Thoracic aorta (tissue), 2 donors: Measurements from ENCODE around the gene HSF4. TPM values are rescaled to one million over a fixed set of nuclear protein-coding genes. Genes with fewer than 3 reads are reported as not detected.

Experiments used
- ATAC-seq: fragments of 150-250 bp; one replicate; pipeline ENCODE4 v1.8.0; 2017; ENCODE audit warnings: low read depth; ENCODE audit not compliant: insufficient number of reproducible peaks, low FRiP score
- DNase-seq: peaks from one replicate; pipeline ENCODE4 v3.0.0-alpha.2; 2020; ENCODE audit warnings: low spot score
- H3K27ac ChIP-seq, 2 donors: fragments of 200-600 bp; sonication (generic); 1 replicate in 1 of 2; 2 replicates in 1 of 2; pipeline ENCODE4 v1.5.1; 2016; ENCODE audit warnings: mild to moderate bottlenecking in 2 of 2, moderate library complexity in 2 of 2
- H3K27me3 ChIP-seq: fragments of 200-600 bp; sonication (generic); replicated peaks from 2 replicates; pipeline ENCODE4 v1.6.0; 2016; ENCODE audit warnings: mild to moderate bottlenecking; ENCODE audit not compliant: insufficient read depth
- H3K36me3 ChIP-seq: fragments of 200-600 bp; sonication (generic); one replicate; pipeline ENCODE4 v1.5.1; 2016
- H3K4me1 ChIP-seq, 2 donors: fragments of 200-600 bp; sonication (generic); 1 replicate in 1 of 2; 2 replicates in 1 of 2; pipeline versions ENCODE4 v1.5.1 to v1.6.0; 2016; ENCODE audit warnings: low read depth in 2 of 2, mild to moderate bottlenecking in 1 of 2; ENCODE audit not compliant: control insufficient read depth in 1 of 2
- H3K4me3 ChIP-seq: fragments of 200-600 bp; sonication (generic); 2 replicates; pipeline ENCODE4 v1.5.1; 2016; ENCODE audit warnings: mild to moderate bottlenecking
- H3K9me3 ChIP-seq: fragments of 200-600 bp; sonication (generic); 2 replicates; pipeline ENCODE4 v1.5.1; 2016
- total RNA-seq, 2 donors: library from RNA; depleted of rRNA; stranded (reverse); fragments of >200 nt; gene quantifications; one replicate each; pipeline versions ENCODE4 v1.1.0 to v1.2.3, GENCODE V29; 2016
- TF ChIP-seq, protein P1 (sequence below): fragments of 200-600 bp; sonication (generic); IDR thresholded peaks from one replicate; pipeline ENCODE4 v1.5.1; 2019; ENCODE audit warnings: antibody characterized with exemption

HSF4 gene
- total RNA-seq, 2 donors from 2014 or later: 44.1 to 87.5 TPM

DNA sequence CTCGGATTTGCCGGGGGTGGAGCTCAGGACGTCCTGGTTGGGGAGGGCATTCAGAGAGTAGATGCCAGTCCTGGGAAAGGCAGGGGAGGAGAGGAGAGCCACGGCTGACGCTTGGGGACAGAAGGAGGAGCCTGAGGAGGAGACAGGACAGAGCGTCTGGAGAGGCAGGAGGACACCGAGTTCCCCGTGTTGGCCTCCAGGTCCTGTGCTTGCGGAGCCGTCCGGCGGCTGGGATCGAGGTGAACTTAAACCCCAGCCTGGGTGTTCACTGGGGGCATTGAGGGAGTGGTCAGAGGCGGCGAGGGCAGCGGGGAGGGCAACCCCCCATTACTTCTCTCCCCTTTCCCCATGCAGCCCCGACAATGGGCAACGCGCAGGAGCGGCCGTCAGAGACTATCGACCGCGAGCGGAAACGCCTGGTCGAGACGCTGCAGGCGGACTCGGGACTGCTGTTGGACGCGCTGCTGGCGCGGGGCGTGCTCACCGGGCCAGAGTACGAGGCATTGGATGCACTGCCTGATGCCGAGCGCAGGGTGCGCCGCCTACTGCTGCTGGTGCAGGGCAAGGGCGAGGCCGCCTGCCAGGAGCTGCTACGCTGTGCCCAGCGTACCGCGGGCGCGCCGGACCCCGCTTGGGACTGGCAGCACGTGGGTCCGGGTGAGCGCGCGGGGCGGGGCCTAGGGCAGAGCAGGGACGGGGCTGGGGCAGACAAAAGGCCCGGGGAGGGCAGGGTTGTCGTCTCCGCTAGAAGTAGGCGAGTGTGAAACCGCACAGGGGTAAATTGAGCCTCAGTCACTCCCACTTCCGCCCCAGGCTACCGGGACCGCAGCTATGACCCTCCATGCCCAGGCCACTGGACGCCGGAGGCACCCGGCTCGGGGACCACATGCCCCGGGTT, 9.5 kb downstream of the HSF4 start:
- Histone ChIP-seq H3K9me3 (no peaks in the 10 kb centered on the region), H3K36me3 (peaks cover 3% of the 10 kb centered on the region), H3K4me1 (peaks cover 33 to 61% of the 10 kb centered on the region in 2 donors), H3K27me3 (no peaks in the 10 kb centered on the region), H3K27ac (peak overlapping the region; percentile 76 to 91), H3K4me3 (peak overlapping the region; percentile 76)
- peak; percentile 50 for ATAC-seq
- TF ChIP-seq, protein P1, sequence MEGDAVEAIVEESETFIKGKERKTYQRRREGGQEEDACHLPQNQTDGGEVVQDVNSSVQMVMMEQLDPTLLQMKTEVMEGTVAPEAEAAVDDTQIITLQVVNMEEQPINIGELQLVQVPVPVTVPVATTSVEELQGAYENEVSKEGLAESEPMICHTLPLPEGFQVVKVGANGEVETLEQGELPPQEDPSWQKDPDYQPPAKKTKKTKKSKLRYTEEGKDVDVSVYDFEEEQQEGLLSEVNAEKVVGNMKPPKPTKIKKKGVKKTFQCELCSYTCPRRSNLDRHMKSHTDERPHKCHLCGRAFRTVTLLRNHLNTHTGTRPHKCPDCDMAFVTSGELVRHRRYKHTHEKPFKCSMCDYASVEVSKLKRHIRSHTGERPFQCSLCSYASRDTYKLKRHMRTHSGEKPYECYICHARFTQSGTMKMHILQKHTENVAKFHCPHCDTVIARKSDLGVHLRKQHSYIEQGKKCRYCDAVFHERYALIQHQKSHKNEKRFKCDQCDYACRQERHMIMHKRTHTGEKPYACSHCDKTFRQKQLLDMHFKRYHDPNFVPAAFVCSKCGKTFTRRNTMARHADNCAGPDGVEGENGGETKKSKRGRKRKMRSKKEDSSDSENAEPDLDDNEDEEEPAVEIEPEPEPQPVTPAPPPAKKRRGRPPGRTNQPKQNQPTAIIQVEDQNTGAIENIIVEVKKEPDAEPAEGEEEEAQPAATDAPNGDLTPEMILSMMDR: peak; percentile 17
- peak; percentile 58 for DNase-seq

- peak overlapping the region; percentile 76 for H3K4me3 ChIP-seq
- no peaks in the 10 kb centered on the region for H3K27me3 ChIP-seq
- ATAC-seq: no peak
- H3K27ac ChIP-seq: peak overlapping the region; percentile 76 to 91
- peaks cover 26 to 54% of the 10 kb centered on the region in 2 donors for H3K4me1 ChIP-seq
- H3K9me3 ChIP-seq: no peaks in the 10 kb centered on the region
- peaks cover 3% of the 10 kb centered on the region for H3K36me3 ChIP-seq
- TF ChIP-seq, protein P1: no peak
- no peak for DNase-seq
These were observed 10.2 kb downstream of the HSF4 start for GRCh38 chr16:67174706-67175231.

DNA sequence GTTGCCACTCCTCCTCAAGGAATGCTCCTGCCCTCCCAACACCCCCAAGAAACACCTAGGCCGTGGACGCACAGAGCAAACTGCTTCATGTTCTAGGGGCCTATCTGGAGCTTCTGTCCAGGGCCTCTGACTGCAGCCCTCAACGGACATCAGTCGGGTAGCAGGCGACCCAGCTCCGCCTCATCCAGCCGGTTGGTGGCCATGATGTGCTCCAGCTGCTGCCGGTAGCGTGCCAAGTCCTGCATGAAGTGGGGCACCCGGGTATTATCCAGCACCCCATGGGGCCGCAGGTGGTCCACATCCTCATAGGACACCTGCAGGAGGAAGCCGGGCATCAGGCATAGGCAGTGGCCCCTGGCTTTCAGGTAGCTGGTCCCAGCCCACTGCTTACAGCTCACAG, 12.1 kb downstream of the HSF4 start:
- DNase-seq: no peak
- Histone ChIP-seq H3K36me3 (peaks cover 3% of the 10 kb centered on the region), H3K4me1 (peaks cover 22 to 48% of the 10 kb centered on the region in 2 donors), H3K27me3 (no peaks in the 10 kb centered on the region), H3K9me3 (no peaks in the 10 kb centered on the region), H3K4me3 (no peak overlapping the region), H3K27ac (no peak overlapping the region)
- TF ChIP-seq, protein P1: no peak
- no peak for ATAC-seq

DNA sequence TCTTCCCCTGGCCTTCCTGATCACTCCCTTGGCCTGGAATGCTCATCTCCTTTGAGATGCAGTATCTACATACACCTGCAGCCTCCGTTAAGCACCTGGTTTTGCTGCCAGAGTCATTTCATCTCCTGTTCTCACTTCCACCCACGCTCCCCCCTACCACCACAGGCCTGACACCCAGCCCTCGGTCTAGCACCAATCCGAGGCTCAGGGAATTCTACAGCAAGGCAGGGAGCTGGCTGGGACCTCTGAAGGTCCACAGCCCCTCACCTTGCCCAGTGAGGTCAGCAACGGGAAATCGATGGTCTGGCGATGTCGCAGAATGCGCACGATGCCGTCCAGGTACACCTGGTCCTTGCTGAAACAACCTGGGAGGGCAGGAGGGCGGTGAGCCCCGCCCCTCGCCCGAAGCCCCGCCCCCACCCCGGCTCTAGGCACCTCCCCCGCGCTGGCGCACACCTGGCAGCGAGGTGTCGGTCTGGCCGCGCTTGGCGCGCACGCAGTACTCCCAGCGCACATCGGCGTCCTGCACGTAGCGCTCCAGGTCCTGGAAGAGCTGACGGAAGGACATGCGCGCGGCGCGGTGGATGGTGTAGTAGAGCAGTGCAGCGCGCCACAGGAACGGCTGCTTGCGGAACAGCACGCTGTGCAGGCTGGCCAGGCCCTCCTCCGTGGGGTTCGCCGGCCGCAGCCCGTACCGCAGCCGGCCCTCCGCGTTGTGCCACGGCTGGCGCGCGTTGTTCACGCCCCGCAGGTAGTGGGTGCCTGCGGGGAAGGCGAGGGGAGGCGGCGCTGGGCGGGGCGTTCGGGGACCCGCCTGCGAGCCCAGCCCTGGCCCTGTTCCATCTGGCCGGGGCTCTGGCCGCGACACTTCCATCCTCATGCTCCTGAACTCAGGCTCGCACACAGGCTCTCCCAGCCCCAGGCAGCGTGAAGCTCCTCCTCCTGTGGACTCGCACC, 13.5 kb downstream of the HSF4 start:
- Histone ChIP-seq H3K27ac (no peak overlapping the region), H3K9me3 (no peaks in the 10 kb centered on the region), H3K4me1 (peaks cover 25 to 43% of the 10 kb centered on the region in 2 donors), H3K27me3 (no peaks in the 10 kb centered on the region), H3K36me3 (peaks cover 3% of the 10 kb centered on the region), H3K4me3 (peak overlapping the region; percentile 71)
- DNase-seq: no peak
- TF ChIP-seq, protein P1: peak; percentile 38
- ATAC-seq: no peak
